ENCODE measurements around the gene RIMBP2.

GRCh38 chr12:130530429-130530828 is 185.7 kb downstream of the RIMBP2 start:
- TF ChIP-seq CTCF (IDR thresholded peaks at IDR 0.05; ENCODE audit: low read length): no peak
- no peak for TF ChIP-seq EZH2 (optimal IDR thresholded peaks at IDR 0.05; ENCODE audit: low read depth, low read length)
